WERI-Rb-1 (cell line): Measurements from ENCODE around the gene IQGAP1.

ENCODE experiments used
- DNase-seq: peaks from one replicate; pipeline ENCODE4 v3.0.0-alpha.2; 2020
- H3K27ac ChIP-seq: fragments of 250-450 bp; sonication (Bioruptor Pico); 2 replicates; pipeline ENCODE4 v1.5.1; 2020; ENCODE audit warnings: mild to moderate bottlenecking, moderate library complexity
- H3K27me3 ChIP-seq: fragments of 250-450 bp; sonication (Bioruptor Pico); 2 replicates; pipeline ENCODE4 v1.5.1; 2021; ENCODE audit warnings: mild to moderate bottlenecking, low read depth, moderate library complexity; ENCODE audit not compliant: insufficient read depth, severe bottlenecking
- H3K36me3 ChIP-seq: fragments of 250-450 bp; sonication (Bioruptor Pico); 2 replicates; pipeline ENCODE4 v1.5.1; 2020; ENCODE audit warnings: mild to moderate bottlenecking, moderate library complexity
- H3K4me3 ChIP-seq: 2 replicates; pipeline ENCODE4 v1.5.1; 2011; ENCODE audit warnings: low read depth, mild to moderate bottlenecking, control low read depth, low read length
- H3K9me3 ChIP-seq: fragments of 250-450 bp; sonication (Bioruptor Pico); 2 replicates; pipeline ENCODE4 v1.5.1; 2021; ENCODE audit warnings: mild to moderate bottlenecking, moderate library complexity; ENCODE audit not compliant: severe bottlenecking
- TF ChIP-seq, protein P1 (sequence below): IDR thresholded peaks from 2 replicates; pipeline ENCODE4 v1.5.1; 2011; ENCODE audit warnings: low read depth, mild to moderate bottlenecking, control low read depth, inconsistent platforms, low read length

IQGAP1 gene

GRCh38 chr15:90489514-90489913 lies 101.5 kb downstream of the IQGAP1 start:
- no peak for DNase-seq
- TF ChIP-seq, protein P1, sequence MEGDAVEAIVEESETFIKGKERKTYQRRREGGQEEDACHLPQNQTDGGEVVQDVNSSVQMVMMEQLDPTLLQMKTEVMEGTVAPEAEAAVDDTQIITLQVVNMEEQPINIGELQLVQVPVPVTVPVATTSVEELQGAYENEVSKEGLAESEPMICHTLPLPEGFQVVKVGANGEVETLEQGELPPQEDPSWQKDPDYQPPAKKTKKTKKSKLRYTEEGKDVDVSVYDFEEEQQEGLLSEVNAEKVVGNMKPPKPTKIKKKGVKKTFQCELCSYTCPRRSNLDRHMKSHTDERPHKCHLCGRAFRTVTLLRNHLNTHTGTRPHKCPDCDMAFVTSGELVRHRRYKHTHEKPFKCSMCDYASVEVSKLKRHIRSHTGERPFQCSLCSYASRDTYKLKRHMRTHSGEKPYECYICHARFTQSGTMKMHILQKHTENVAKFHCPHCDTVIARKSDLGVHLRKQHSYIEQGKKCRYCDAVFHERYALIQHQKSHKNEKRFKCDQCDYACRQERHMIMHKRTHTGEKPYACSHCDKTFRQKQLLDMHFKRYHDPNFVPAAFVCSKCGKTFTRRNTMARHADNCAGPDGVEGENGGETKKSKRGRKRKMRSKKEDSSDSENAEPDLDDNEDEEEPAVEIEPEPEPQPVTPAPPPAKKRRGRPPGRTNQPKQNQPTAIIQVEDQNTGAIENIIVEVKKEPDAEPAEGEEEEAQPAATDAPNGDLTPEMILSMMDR, result no peak
- Histone ChIP-seq H3K36me3 (peaks cover 59% of the 10 kb centered on the region), H3K9me3 (no peaks in the 10 kb centered on the region), H3K4me3 (no peak overlapping the region), H3K27ac (no peak overlapping the region), H3K27me3 (no peaks in the 10 kb centered on the region)

DNA sequence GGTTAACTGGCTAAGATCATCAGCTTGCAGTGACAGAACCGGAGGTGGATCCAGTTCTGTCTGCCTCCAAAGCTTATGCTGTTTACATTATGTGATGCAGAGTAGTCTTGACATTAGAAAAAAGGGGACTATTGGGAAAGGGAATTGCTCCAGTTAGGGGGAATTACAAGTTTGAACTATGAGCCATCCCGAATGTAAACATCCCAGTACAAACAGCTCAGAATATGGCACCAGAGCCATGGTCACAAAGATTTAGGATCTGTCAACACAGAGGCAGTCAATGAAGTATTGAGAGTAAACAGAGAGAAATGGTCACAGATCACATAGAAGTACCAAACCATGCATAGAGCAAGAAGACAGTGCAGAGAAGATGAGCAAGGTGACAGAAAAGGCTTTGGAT lies 101.9 kb downstream of the IQGAP1 start:
- peaks cover 57% of the 10 kb centered on the region for H3K36me3 ChIP-seq
- no peak for DNase-seq
- H3K4me3 ChIP-seq, result no peak overlapping the region
- TF ChIP-seq, protein P1, result no peak
- H3K27ac ChIP-seq, result no peak overlapping the region
- no peaks in the 10 kb centered on the region for H3K27me3 ChIP-seq
- no peaks in the 10 kb centered on the region for H3K9me3 ChIP-seq

- H3K27ac ChIP-seq, result no peak overlapping the region
- TF ChIP-seq, protein P1, result no peak
- H3K27me3 ChIP-seq, result no peaks in the 10 kb centered on the region
- DNase-seq, result no peak
- H3K9me3 ChIP-seq, result no peaks in the 10 kb centered on the region
- peaks cover 52% of the 10 kb centered on the region for H3K36me3 ChIP-seq
- no peak overlapping the region for H3K4me3 ChIP-seq
Measured at GRCh38 chr15:90493647-90494046, 105.6 kb downstream of the IQGAP1 start.

DNA sequence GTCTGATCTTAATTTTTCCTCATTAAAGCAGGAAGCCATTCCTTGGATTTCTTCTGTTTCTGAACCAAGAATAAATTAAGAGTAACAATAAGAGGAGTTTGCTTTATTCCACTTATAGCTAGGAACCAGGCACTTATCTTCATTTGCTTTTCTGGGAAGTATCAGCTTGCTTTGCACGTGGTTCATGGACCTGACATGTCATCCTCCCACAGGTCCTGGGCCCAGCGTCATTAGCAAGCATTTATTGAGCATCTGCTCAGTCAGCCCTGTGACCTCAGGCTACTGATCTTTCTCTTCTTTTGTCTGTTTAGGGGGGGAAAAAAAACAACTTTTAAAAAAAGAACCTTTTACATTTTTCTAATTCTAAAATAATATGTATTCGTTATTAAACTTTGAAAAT lies 107.0 kb downstream of the IQGAP1 start:
- no peak overlapping the region for H3K27ac ChIP-seq
- H3K4me3 ChIP-seq, result no peak overlapping the region
- peaks cover 56% of the 10 kb centered on the region for H3K36me3 ChIP-seq
- H3K27me3 ChIP-seq, result no peaks in the 10 kb centered on the region
- no peaks in the 10 kb centered on the region for H3K9me3 ChIP-seq
- TF ChIP-seq, protein P1, result no peak
- DNase-seq, result no peak

DNA sequence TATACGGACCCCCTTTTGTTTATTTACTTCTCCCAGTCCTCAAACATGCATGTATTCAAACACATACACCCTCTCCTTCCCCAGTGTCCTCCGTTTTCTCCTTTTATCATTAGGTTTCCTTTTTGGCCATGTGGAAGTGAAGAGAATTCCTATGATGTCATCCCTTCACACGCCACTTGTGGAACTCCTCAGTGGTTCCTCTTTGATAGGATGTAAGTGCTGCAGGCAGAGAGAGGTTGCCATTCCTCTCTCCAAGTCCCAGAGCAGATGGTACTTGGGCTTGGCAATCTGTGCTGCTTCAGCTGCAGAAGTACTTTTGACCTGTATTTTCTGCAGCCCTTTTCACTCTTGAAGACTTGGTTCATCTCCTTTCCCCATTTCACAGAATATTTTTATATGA lies 108.7 kb downstream of the IQGAP1 start:
- Histone ChIP-seq H3K36me3 (peaks cover 47% of the 10 kb centered on the region), H3K9me3 (no peaks in the 10 kb centered on the region), H3K4me3 (no peak overlapping the region), H3K27me3 (no peaks in the 10 kb centered on the region), H3K27ac (no peak overlapping the region)
- TF ChIP-seq, protein P1, result no peak
- no peak for DNase-seq

GRCh38 chr15:90497376-90497775 lies 109.3 kb downstream of the IQGAP1 start:
- Histone ChIP-seq H3K4me3 (no peak overlapping the region), H3K27ac (no peak overlapping the region), H3K36me3 (peaks cover 45% of the 10 kb centered on the region), H3K9me3 (no peaks in the 10 kb centered on the region), H3K27me3 (no peaks in the 10 kb centered on the region)
- DNase-seq, result no peak
- TF ChIP-seq, protein P1, result no peak
